RWPE1 (cell line): ENCODE measurements around the gene KASH5.
A peak's percentile ranks its signal among the peaks of the same experiment; 100 is the strongest.

ENCODE experiments used
- CTCF ChIA-PET: fragments of 350-600 bp; sonication (Branson Sonifier 250); formaldehyde crosslinking; extraction: SDS; loops from one replicate; lab custom pipeline; 2021; lab: Yijun Ruan, JAX
- POLR2A ChIA-PET: fragments of 400-600 bp; formaldehyde crosslinking; extraction: SDS; loops from one replicate; lab custom pipeline; 2020; ENCODE audit warnings: antibody characterized with exemption; ENCODE audit not compliant: low non-redundant PET; lab: Yijun Ruan, JAX
- DNase-seq: peaks from one replicate; pipeline ENCODE4 v3.0.0; 2012; ENCODE audit warnings: low spot score
- H3K27ac ChIP-seq: fragments of 450-650 bp; 2 replicates; pipeline ENCODE4 v1.5.1; 2017
- TF ChIP-seq, protein P1 (sequence below): fragments of 450-650 bp; conservative IDR thresholded peaks from 2 replicates; pipeline ENCODE4 v1.5.1; 2017; ENCODE audit warnings: low read depth, mild to moderate bottlenecking

The KASH5 gene, protein sequence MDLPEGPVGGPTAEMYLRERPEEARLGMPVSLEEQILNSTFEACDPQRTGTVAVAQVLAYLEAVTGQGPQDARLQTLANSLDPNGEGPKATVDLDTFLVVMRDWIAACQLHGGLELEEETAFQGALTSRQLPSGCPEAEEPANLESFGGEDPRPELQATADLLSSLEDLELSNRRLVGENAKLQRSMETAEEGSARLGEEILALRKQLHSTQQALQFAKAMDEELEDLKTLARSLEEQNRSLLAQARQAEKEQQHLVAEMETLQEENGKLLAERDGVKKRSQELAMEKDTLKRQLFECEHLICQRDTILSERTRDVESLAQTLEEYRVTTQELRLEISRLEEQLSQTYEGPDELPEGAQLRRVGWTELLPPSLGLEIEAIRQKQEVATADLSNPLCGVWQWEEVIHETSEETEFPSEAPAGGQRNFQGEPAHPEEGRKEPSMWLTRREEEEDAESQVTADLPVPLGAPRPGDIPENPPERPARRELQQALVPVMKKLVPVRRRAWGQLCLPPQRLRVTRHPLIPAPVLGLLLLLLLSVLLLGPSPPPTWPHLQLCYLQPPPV

DNA sequence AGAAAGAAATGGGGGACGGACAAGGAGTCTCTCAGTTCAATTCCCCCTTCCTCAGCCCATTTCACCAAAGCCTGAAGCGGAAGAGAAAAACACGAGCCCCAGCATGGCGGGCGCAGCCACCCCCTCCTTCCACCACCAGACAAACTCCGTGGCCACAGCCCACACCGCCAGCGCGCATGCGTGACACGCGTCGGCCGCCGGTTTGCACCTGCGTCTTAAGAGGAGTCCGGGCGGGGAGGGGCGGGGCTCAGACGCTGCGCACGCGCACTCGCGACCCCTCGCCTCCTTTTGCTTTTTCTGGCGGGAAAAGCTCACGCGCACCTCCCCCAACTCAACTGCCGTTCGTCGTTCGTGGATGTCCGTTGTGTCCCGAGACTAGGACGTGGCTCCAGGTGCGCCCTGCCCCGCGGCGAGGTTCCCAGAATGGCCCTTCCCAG is at the start of gene KASH5:
Gene KASH5 (plus strand): TSS at position 314 of the 437 bp plus-strand sequence. CDS start 2,635 bp downstream, outside the sequence.
- POLR2A ChIA-PET, result interaction anchor here (0.6 kb wide), 2 partner anchors 18 to 34 kb away, joined by 3 to 4 read pairs; no protein-coding TSS in a partner anchor
- CTCF ChIA-PET, result interaction anchor here (0.6 kb wide), 1 partner anchor 19 kb away, joined by 3 read pairs; no protein-coding TSS in a partner anchor
- peak; percentile 87 for DNase-seq
- peak within 1 kb of the TSS; percentile 18; the same call in 1 of the 2 replicates for H3K27ac ChIP-seq
- TF ChIP-seq, protein P1, sequence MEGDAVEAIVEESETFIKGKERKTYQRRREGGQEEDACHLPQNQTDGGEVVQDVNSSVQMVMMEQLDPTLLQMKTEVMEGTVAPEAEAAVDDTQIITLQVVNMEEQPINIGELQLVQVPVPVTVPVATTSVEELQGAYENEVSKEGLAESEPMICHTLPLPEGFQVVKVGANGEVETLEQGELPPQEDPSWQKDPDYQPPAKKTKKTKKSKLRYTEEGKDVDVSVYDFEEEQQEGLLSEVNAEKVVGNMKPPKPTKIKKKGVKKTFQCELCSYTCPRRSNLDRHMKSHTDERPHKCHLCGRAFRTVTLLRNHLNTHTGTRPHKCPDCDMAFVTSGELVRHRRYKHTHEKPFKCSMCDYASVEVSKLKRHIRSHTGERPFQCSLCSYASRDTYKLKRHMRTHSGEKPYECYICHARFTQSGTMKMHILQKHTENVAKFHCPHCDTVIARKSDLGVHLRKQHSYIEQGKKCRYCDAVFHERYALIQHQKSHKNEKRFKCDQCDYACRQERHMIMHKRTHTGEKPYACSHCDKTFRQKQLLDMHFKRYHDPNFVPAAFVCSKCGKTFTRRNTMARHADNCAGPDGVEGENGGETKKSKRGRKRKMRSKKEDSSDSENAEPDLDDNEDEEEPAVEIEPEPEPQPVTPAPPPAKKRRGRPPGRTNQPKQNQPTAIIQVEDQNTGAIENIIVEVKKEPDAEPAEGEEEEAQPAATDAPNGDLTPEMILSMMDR, result no peak

DNA sequence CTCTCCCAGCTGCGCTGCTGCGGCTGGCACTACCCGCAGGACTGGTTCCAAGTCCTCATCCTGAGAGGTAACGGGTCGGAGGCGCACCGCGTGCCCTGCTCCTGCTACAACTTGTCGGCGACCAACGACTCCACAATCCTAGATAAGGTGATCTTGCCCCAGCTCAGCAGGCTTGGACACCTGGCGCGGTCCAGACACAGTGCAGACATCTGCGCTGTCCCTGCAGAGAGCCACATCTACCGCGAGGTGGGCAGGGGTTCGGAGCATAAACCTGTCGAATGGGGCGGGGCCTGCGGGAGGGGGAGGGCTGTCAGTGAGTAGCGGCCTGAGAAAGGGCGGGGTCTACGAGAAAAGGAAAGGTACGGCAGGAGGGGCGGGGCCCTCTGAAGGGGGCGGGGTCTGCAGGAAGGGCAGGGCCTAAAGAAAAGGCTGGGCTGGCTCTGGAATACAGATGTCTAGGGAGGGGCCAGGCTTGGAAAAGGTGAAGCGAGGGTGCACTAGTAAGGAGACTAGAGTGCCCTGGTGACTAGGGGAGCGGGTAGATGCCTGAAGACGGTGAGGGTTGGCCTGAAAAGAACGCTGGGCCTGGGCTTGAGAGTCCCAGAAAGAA is 49.3 kb upstream of the KASH5 start:
- POLR2A ChIA-PET, result interaction anchor here (0.6 to 1.1 kb wide), 2 partner anchors 117 to 180 kb away, joined by 3 to 5 read pairs; no protein-coding TSS in a partner anchor
- TF ChIP-seq, protein P1, result no peak
- peak; percentile 96 for DNase-seq
- peak overlapping the region; percentile 87 for H3K27ac ChIP-seq
- CTCF ChIA-PET, result no interaction called here

DNA sequence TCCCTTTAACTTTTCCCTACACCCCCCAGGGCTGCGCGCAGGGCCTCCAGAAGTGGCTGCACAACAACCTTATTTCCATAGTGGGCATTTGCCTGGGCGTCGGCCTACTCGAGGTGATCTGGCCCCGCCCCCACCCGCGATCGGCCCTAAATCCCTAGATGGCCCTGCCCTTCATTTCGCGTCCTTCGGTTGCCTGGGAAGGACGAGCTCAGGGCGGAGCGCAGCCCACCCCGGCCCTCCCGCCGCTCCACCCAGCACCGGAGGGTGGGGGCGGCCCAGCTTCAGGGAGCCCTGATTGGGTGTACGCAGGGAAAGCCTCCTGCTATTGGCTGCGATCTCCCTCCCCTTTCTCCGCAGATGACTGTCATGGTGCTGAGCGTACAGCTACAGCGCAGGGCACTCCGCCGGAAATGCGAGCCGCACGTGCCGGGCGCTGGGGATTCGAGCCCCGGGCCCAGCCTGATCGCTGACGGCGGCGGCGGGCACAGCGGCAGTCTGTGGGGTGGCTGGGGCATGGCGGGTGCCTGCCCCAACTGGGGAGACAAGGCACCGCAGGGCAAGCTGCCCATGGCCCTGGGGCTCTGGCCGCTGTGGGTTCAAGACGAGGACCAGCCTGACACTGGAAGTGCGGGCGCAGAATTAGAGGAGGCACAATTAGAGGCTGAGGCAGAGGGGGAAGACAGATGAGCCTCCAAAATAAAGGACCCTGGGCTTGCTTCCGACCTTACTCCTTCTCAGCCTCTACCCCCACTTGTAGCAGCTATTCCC is 48.6 kb upstream of the KASH5 start:
- peak; percentile 98 for DNase-seq
- ChIA-PET POLR2A (interaction anchor here (1.1 kb wide), 1 partner anchor 118 kb away, joined by 5 read pairs; no protein-coding TSS in a partner anchor), CTCF (interaction anchor here (0.7 kb wide), 1 partner anchor 12 kb away, joined by 3 read pairs; no protein-coding TSS in a partner anchor)
- TF ChIP-seq, protein P1, result no peak
- H3K27ac ChIP-seq, result peak overlapping the region; percentile 87

DNA sequence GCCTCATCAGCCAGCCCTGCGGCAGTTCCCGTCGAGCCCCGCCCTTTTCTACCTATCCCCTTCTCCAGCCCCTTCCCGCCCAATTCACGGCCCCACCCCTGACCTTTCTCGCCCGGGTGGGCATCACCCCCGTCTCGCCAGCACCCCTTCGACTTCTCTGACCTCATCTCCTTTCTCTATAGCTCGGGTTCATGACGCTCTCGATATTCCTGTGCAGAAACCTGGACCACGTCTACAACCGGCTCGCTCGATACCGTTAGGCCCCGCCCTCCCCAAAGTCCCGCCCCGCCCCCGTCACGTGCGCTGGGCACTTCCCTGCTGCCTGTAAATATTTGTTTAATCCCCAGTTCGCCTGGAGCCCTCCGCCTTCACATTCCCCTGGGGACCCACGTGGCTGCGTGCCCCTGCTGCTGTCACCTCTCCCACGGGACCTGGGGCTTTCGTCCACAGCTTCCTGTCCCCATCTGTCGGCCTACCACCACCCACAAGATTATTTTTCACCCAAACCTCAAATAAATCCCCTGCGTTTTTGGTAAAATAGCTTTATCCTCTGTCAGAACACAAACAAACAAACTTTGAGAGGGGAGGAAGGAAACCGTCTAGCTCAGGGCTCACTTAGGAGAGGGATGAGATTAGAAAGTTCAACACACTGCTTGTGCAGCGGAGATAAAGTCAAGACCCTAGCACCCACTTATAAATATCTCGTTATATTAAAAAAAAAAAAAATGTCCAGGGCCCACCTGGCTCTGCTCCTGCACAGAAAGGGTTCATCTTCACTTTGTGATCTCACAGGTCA is 47.8 kb upstream of the KASH5 start:
- ChIA-PET CTCF (interaction anchor here (0.6 to 0.7 kb wide), 4 partner anchors 13 to 370 kb away, joined by 3 to 5 read pairs (median 4); no protein-coding TSS in a partner anchor), POLR2A (interaction anchor here (1.1 kb wide), 1 partner anchor 119 kb away, joined by 5 read pairs; no protein-coding TSS in a partner anchor)
- H3K27ac ChIP-seq, result peak overlapping the region; percentile 87

More for the DNA sequence above, 47.8 kb upstream of the KASH5 start:
- TF ChIP-seq, protein P1, result no peak
- peak; percentile 58 for DNase-seq
